Measurements from ENCODE around the gene PTPN23.

Gene PTPN23

GRCh38 chr3:47441796-47442551 lies 61.2 kb downstream of the PTPN23 start (continued):
- TF ChIP-seq ISL1 (CRISPR knock-in tag; IDR thresholded peaks at IDR 0.05) (no peak), OSR1 (CRISPR knock-in tag; IDR thresholded peaks at IDR 0.05) (no peak)

GRCh38 chr3:47443611-47443995 lies 62.8 kb downstream of the PTPN23 start:
- ATAC-seq: peak; percentile 30; the same call in 2 of the 3 replicates
- no peak for TF ChIP-seq BACH2 (CRISPR knock-in tag; IDR thresholded peaks at IDR 0.05; ENCODE audit: borderline replicate concordance)
- TF ChIP-seq OSR1 (CRISPR knock-in tag; IDR thresholded peaks at IDR 0.05): no peak
- TF ChIP-seq TOX (CRISPR knock-in tag; IDR thresholded peaks at IDR 0.05; ENCODE audit: borderline replicate concordance): no peak
- TF ChIP-seq ZNF8 (CRISPR knock-in tag; IDR thresholded peaks at IDR 0.05): no peak
- TF ChIP-seq ZNF70 (CRISPR knock-in tag; IDR thresholded peaks at IDR 0.05): no peak
- TF ChIP-seq ZNF565 (CRISPR knock-in tag; conservative IDR thresholded peaks at IDR 0.05; ENCODE audit: low read depth): no peak
- TF ChIP-seq PPARA (CRISPR knock-in tag; IDR thresholded peaks at IDR 0.05; ENCODE audit: borderline replicate concordance): no peak
- TF ChIP-seq ZC3H10 (CRISPR knock-in tag; IDR thresholded peaks at IDR 0.05): no peak
- no peak for TF ChIP-seq ZFP30 (CRISPR knock-in tag; IDR thresholded peaks at IDR 0.05)
- no peak for TF ChIP-seq RARB (CRISPR knock-in tag; IDR thresholded peaks at IDR 0.05)
- no peak for TF ChIP-seq CREB5 (CRISPR knock-in tag; IDR thresholded peaks at IDR 0.05; ENCODE audit: low read depth)

GRCh38 chr3:47444103-47444502 lies 63.3 kb downstream of the PTPN23 start:
- TF ChIP-seq PATZ1 (CRISPR knock-in tag; IDR thresholded peaks at IDR 0.05; ENCODE audit: borderline replicate concordance): no peak
- no peak for TF ChIP-seq ISL1 (CRISPR knock-in tag; IDR thresholded peaks at IDR 0.05)
- TF ChIP-seq TCF4 (CRISPR knock-in tag; IDR thresholded peaks at IDR 0.05; ENCODE audit: borderline replicate concordance): no peak
- TF ChIP-seq RARB (CRISPR knock-in tag; IDR thresholded peaks at IDR 0.05): no peak
- no peak for TF ChIP-seq BACH2 (CRISPR knock-in tag; IDR thresholded peaks at IDR 0.05; ENCODE audit: borderline replicate concordance)
- no peak for TF ChIP-seq ZC3H10 (CRISPR knock-in tag; IDR thresholded peaks at IDR 0.05)
- TF ChIP-seq TOX (CRISPR knock-in tag; IDR thresholded peaks at IDR 0.05; ENCODE audit: borderline replicate concordance): no peak
- TF ChIP-seq GLIS3 (CRISPR knock-in tag; IDR thresholded peaks at IDR 0.05): no peak
- no peak for TF ChIP-seq CSDC2 (CRISPR knock-in tag; IDR thresholded peaks at IDR 0.05)
- TF ChIP-seq OSR1 (CRISPR knock-in tag; IDR thresholded peaks at IDR 0.05): no peak
- no peak for TF ChIP-seq ZNF565 (CRISPR knock-in tag; conservative IDR thresholded peaks at IDR 0.05; ENCODE audit: low read depth)
- TF ChIP-seq CSRNP3 (CRISPR knock-in tag; IDR thresholded peaks at IDR 0.05): no peak
- no peak for TF ChIP-seq ESRRG (CRISPR knock-in tag; IDR thresholded peaks at IDR 0.05)
- TF ChIP-seq TSHZ2 (CRISPR knock-in tag; IDR thresholded peaks at IDR 0.05): no peak
- peak; percentile 34; the same call in 1 of the 3 replicates for ATAC-seq

GRCh38 chr3:47452453-47453215 lies 71.8 kb downstream of the PTPN23 start:
- ATAC-seq: no peak
- no peak for TF ChIP-seq RARB (CRISPR knock-in tag; IDR thresholded peaks at IDR 0.05)
- TF ChIP-seq ZFP30 (CRISPR knock-in tag; IDR thresholded peaks at IDR 0.05): no peak
- no peak for TF ChIP-seq ZNF70 (CRISPR knock-in tag; IDR thresholded peaks at IDR 0.05)
- TF ChIP-seq POU6F1 (CRISPR knock-in tag; IDR thresholded peaks at IDR 0.05; ENCODE audit: borderline replicate concordance, low read depth): no peak
- TF ChIP-seq ARNTL (CRISPR knock-in tag; IDR thresholded peaks at IDR 0.05; ENCODE audit: borderline replicate concordance, low read depth): no peak
- TF ChIP-seq SNAI2 (CRISPR knock-in tag; IDR thresholded peaks at IDR 0.05): no peak
- no peak for TF ChIP-seq ISL1 (CRISPR knock-in tag; IDR thresholded peaks at IDR 0.05)
- no peak for TF ChIP-seq PPARA (CRISPR knock-in tag; IDR thresholded peaks at IDR 0.05; ENCODE audit: borderline replicate concordance)
- TF ChIP-seq TSHZ2 (CRISPR knock-in tag; IDR thresholded peaks at IDR 0.05): no peak
